22Rv1 (cell line): ENCODE results near the gene CHST15.

ENCODE experiments used
- H3K27ac ChIP-seq: fragments of 450-650 bp; 2 replicates; pipeline ENCODE4 v1.5.1; 2017
- CTCF ChIP-seq: fragments of 450-650 bp; IDR thresholded peaks from 2 replicates; pipeline ENCODE4 v1.5.1; 2017; ENCODE audit warnings: mild to moderate bottlenecking
- ZFX ChIP-seq: fragments of 450-650 bp; IDR thresholded peaks from 2 replicates; pipeline ENCODE4 v1.6.1; 2017; ENCODE audit warnings: antibody characterized with exemption, borderline replicate concordance

CHST15 gene, protein sequence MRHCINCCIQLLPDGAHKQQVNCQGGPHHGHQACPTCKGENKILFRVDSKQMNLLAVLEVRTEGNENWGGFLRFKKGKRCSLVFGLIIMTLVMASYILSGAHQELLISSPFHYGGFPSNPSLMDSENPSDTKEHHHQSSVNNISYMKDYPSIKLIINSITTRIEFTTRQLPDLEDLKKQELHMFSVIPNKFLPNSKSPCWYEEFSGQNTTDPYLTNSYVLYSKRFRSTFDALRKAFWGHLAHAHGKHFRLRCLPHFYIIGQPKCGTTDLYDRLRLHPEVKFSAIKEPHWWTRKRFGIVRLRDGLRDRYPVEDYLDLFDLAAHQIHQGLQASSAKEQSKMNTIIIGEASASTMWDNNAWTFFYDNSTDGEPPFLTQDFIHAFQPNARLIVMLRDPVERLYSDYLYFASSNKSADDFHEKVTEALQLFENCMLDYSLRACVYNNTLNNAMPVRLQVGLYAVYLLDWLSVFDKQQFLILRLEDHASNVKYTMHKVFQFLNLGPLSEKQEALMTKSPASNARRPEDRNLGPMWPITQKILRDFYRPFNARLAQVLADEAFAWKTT

DNA sequence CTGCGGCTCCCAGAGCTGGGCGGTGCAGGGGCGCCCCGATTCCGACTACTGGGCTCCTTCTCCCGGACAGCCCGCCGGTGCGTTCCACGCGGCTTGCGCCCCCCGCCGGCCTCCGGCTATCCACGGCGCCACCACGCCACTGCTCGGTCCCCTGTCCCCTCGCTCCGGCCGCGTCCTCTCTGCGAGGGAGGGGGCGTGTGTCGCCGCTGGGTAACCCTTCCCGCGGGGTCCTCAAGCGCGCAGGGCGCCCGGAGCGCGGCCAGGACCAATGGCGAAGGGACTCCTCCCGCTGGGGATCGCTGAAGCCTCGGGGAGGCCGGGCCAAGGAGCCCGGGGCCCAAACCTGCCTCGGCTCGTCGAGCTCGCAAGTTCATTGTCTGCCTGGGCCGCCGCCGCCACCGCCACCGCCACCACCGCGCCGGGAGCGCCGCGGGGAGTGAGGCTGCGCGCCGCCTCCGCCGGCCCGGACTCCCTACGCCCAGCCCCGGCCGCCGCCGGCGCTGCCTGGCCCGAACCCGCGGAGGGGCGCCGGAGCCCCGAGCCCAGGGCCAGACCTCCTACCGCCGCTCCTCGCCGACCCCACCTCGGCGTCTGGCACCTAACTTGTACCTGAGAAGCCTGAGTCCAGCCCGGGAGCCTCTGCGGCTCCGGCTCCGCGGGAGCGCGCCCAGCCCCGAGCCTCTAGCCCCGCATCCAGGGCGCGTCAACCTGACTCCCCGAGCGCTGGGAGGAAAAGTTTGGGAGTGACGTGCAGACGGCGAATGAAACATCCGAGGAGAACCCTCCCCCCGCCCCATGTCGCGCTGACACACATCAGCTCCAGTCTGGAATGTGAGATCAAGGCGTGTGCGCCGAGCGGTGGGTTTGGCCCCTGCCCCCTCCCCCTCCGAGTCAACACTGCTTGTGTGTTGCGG lies at the start of gene CHST15:
CHST15 (minus strand) TSS at position 739 of the 914 bp plus-strand sequence. CDS start 47,386 bp downstream, outside the sequence.
- no peak for TF ChIP-seq ZFX
- peak; percentile 31 for TF ChIP-seq CTCF
- H3K27ac ChIP-seq = peak within 1 kb of the TSS; percentile 68

DNA sequence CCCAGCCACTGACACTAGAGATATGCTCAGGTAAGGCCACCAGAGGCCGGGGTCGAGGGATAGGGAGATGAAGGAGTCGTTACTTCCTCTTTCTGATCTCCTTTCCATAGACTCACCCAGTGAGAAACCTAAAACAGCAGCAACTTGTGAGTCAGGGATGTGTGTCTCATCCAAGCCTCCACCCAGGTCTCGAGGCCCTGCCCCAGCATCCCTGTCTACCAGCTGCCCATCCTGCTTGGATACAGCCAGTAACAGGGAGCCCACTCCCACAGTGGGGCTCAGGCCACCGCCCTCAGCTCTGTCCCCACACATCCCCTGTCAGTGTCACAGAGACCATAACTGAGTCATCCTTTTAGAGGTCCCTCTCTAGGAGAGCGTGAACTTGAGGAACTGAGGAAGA lies 49.6 kb upstream of the CHST15 start:
- H3K27ac ChIP-seq = no peak overlapping the region
- TF ChIP-seq ZFX (no peak), CTCF (no peak)

DNA sequence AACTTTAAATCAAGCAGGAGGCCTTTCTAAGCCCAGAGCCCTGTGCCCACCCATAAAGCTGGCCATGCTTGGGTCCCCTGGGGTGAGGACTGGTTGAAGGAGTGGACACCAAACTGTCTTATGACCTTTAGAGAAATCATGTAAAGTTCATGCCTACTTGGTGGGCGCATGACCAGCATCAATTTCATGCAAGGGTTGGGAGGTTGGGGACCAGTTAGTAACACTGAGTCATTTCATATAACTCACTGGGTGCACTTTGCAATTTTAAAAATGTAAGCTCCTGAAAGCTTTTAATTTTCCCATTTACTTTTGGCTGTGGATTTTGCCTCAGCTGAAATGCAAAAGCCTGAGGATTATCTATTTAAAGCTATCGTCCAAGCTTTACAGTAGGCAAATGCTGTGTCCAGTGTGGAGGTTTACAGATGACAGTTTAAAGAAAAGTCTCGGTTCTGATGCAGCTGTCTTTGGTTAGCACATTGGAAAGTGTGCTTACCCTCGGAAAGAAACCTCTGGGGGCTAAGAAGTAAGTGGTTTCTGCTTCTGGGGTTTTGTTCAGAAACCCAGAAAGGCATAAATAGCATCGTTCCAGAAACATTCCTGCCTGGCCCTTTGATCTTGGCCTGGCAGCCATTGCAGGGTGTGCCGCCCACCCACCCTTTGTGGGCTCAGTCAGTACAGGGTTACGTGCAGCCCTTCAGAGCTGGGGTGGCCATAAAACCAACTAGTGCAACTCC lies 48.8 kb upstream of the CHST15 start:
- no peak overlapping the region for H3K27ac ChIP-seq
- TF ChIP-seq CTCF (no peak), ZFX (no peak)

DNA sequence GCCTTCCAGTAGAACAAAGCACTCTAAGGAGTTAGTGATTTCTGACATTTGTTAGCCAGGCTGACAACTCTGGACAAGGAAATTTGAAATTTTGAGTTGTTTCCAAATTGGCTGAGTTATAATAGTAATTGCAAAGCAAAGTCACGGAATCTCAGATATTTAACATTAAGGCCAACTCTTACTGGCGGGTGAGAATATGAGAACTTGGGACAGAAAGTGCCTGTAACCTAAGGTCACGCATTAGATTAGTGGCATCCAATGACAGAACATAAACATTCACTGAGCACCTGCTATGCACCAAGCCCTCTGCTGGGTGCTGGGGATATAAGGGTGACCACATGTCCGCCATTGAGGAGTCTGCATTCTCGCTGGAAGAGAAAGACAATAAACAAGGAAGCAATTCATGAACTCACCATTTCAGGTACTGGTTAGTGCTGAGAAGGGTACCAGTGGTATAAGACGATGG lies 45.5 kb upstream of the CHST15 start:
- TF ChIP-seq CTCF (no peak), ZFX (no peak)
- H3K27ac ChIP-seq = no peak overlapping the region

GRCh38 chr10:124138195-124138882 lies 44.9 kb upstream of the CHST15 start:
- no peak for TF ChIP-seq CTCF
- TF ChIP-seq ZFX = no peak
- no peak overlapping the region for H3K27ac ChIP-seq

- TF ChIP-seq CTCF = no peak
- TF ChIP-seq ZFX = no peak
- H3K27ac ChIP-seq = no peak overlapping the region
Measured at GRCh38 chr10:124134251-124134893, 41.0 kb upstream of the CHST15 start.
